GM12892 (cell line): ENCODE measurements around the gene IFITM1.

Experiments used
- POLR2A ChIP-seq: IDR thresholded peaks from 2 replicates; pipeline ENCODE4 v1.6.1; 2011; ENCODE audit warnings: low read depth, low read length, control low read depth
- POLR2AphosphoS5 ChIP-seq: IDR thresholded peaks from 2 replicates; pipeline ENCODE4 v1.6.1; 2011; ENCODE audit warnings: low read depth, low read length, control low read depth
- TAF1 ChIP-seq: IDR thresholded peaks from 2 replicates; pipeline ENCODE4 v1.6.1; 2011; ENCODE audit warnings: low read depth, mild to moderate bottlenecking, control low read depth, low read length, borderline replicate concordance

DNA sequence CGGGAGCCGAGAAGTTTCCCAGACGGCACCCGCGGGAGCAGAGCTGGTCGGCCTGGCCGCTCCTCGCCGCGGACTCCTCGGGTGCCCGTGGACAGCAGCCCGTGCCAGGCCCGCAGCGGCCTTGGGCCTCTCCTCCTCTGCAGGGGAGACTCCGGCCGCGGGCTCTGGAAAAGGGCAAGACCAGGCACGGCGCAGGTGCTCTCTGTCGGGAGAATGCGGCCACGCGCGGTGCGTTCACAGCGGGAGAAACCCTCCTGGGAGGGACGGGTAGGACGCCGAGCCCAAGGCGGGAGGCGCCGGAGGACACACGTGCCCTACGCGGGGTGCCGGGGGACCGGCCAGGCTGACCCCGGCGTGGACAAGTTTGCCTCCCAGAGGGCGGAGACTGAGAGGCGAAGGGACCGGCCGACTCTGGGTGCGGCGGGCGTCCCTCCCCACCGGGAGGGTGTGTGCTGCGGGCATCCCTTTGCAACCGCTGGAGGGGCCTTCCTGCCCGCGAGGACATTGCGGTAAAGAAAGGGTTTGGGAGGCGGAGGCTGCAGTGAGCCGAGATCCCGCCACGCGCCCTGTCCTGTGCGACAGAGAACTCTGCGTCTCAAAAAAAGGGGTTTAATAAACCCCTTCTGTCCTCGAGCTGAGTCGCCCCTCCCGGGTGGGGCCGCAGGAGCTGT, 2.3 kb downstream of the IFITM1 start:
- TF ChIP-seq POLR2AphosphoS5 = no peak
- peak; percentile 39; the same call in 1 of the 2 replicates for TF ChIP-seq POLR2A
- no peak for TF ChIP-seq TAF1
